HG03558 (cell line): Measurements from ENCODE around the gene ACOT7.
"Not testable (repeated sequence)": the region's sequence is repeated elsewhere in the genome, so short reads cannot be mapped to it uniquely, and the experiment has no call there.

Source experiments
- ATAC-seq: cut with Tn5 transposase; IDR thresholded peaks from one replicate; pipeline ENCODE4 v1.9.1; 2021; ENCODE audit warnings: moderate number of reproducible peaks; ENCODE audit not compliant: unreplicated experiment; ENCODE audit errors: extremely low read depth

Gene ACOT7

DNA sequence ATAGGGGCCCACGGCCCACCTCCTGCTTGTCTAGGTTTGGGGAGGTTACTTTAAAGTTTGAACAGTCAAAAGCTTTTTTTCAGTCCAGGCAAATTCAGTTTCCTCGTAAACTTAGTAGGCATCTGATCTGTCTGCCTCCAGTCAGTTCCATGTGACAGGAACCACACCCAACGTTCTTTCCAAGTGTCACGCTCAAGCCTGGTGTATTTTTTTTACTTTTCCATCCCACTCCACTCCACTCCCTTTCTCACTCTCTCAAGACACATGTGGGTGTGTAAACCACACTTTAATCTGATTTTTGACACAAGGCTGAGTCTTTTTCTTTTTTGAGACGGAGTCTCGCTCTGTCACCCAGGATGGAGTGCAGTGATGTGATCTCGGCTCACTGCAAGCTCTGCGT is 72.4 kb downstream of the ACOT7 start:
- ATAC-seq: no peak

DNA sequence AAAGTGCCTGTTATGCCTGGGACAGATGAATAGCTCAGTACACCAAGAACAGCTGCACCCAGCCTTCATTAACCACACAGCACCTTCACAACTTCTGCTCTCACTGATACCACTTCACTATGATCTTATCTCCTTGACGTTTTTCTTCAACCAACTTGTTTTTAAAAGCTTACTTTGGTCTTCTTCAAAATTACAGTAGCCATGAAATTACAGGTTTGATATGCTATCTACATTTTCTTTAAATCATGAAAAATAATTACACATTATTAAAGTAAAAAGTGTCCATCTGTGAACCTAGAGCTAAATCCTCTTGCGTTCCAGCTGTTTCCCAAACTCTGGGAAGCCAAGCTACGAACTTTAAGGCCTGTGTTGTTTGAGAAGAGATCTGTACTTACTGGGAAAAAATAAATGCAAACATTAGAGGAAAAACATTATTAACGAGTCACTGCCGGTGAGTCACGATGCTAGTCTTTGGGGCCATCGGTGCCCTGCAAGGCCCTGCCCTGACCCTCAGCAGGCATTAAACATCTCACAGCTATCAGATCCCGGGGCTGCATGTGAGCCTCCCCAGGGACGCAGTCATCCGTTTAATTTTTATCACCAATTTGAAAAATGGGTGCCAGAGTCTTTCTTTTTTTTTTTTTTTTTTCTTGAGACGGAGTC is 76.3 kb downstream of the ACOT7 start:
- ATAC-seq: no peak

DNA sequence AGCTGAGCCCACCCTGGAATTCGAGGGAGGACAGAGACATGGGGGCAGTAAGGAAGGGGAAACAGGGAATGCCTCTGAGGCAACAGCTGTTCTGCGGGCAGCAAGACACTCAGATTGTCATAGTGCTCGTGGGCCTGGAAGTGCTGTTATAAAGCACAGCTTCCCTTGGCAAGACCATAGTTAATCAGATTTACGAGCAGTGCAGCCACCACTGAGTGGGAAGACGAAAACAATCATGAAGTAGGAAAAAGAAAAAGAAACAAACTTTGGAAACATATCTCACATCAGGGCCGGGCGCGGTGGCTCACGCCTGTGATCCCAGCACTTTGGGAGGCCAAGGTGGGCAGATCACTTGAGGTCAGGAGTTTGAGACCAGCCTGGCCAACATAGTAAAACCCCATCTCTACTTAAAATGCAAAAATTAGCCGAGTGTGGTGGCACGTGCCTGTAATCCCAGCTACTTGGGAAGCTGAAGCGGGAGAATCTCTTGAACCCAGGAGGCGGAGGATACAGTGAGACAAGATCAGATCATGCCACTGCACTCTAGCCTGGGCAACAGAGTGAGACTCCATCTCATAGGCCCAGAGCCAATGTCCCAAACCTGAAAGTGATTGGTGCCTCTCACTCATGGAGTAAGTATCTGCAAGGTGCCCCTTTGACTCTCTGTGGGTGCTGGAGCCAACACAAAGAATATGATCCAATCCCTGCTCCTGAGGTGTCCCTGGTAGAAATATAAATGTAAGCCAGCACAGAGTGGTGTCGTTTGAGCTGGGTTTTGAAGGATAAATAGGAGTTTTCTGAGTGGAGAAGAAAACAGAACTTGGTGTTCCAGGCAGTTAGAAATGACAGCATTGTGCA is 77.1 kb downstream of the ACOT7 start:
- no peak for ATAC-seq

DNA sequence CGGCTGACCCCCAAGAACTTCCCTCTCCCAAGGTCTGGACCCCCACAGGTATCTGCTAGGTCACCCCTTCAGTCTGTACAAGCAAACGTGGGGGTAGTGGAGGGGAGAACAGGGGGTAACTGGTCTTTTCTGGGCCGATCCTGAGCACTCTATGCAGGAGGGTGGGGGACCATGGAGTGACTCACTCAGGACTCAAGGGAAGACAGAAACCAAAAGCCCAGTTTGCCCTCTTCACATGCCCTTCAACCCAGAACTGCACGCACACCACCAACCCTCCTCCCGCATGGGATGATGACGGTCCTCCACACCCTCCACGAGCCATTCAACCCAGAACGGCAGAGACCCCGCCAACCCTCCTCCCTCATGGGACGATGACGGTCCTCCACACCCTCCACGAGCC is 79.1 kb downstream of the ACOT7 start:
- ATAC-seq: no peak

DNA sequence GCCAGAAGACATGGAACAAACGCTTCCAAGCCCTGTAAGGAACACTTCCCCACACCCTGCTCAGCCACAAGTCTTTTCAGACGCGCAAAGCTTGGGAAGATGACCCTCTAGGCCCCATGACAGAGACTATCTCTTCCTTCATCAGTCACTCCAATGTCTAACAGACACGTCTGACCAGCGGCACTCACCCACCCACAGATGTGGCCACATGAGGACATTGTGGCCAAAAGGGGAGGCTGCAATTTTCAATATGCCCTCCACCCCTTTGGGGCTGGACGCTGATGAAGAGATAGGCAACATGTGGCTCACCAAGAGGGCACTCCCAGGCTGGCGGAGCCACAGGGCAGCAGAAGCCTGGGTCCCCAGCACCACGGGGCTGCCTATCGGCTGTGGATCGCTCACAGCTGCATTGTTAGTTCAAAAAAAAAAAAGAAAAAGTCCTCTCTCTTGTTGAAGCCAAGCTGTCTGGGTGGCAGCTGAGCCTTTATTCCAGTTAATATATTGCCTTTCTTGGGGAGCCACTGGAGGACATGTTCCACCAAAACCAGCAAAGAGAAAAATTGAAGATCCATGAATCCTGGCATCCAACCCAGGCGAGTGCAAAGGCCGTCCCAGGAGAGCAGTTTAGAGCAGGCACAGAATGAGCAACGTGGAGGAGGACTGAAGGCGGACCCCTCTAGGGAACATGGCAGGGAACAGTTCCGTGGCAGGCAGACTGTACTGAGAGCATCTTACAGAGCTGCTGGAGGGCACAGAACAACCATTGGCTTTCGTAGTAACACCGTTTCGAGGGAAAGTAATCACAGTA is 80.0 kb downstream of the ACOT7 start:
- no peak for ATAC-seq

DNA sequence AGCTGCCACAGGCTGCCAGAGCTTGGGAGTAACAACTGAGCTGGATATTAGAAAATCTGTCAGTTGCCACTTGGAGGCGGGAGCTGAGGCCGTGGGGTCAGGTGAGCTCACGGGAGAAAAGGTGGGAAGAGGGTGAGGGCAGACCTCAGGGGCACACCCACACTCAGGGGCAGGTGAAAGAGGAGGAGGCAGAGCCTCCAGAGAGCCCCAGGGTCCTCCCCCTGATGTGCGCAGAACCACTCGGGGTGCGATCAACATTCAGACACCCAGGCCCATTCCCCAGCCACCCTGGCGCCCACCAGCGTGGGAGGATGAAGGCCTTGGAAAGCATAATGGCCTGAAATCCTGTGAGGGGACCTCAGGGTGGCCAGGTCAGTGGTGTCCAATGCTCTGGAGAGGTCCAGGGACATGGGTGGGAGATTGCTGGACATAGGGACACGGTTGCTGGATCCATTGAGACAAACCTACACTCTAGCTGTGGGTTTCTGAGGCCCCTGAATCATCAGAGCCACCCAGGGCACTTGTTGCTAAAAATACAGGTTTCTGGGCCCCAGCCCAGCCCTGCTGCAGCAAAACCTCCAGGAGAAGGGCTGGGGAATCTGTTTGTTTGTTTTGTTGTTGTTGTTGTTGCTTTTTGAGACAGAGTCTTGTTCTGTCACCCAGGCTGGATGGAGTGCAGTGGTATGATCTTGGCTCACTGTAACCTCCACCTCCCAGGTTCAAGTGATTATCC is 83.3 kb downstream of the ACOT7 start:
- no peak for ATAC-seq

DNA sequence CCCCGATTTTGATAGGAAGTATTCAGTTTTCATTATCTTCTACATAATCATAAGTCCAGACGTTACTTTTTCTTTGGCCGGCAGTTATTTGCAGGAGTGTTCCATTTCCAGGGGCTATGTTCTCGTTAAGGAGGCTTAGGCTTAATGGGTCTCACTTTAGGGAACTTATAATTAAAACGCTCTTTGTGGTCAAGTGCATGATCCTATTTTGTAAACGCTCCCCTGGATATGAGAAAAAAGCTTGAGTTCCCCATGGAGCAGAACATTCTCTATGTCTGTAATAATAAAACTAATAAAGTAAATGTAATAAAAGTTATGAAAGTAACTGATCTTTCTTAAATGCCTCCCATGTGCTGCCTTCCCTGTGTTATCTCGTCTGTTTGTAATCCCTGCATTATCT is 84.0 kb downstream of the ACOT7 start:
- no peak for ATAC-seq

DNA sequence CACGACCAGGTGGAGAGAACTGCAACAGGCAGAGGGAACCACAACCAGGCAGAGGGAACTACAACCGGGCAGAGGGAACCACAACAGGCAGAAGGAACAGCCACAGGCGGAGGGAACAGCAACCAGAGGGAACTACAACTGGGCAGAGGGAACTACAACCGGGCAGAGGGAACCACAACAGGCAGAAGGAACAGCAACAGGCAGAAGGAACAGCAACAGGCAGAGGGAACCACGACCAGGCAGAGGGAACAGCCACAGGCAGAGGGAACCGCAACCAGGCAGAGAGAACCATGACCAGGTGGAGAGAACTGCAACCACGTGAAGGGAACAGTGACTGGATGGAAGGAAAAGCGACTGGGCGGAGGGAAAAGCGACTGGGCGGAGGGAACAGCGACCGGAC is 85.1 kb downstream of the ACOT7 start:
- ATAC-seq: no peak

DNA sequence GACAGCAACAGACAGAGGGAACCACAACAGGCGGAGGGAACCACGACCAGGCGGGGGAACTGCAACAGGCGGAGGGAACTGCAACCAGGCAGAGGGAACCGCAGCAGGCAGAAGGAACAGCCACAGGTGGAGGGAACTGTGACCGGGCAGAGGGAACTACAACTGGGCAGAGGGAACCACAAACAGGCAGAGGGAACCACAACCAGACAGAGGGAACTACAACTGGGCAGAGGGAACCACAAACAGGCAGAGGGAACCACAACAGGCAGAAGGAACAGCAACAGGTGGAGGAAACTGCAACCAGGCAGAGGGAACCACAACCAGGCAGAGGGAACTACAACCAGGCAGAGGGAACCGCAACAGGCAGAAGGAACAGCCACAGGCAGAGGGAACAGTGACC is 85.9 kb downstream of the ACOT7 start:
- not testable (repeated sequence) for ATAC-seq

DNA sequence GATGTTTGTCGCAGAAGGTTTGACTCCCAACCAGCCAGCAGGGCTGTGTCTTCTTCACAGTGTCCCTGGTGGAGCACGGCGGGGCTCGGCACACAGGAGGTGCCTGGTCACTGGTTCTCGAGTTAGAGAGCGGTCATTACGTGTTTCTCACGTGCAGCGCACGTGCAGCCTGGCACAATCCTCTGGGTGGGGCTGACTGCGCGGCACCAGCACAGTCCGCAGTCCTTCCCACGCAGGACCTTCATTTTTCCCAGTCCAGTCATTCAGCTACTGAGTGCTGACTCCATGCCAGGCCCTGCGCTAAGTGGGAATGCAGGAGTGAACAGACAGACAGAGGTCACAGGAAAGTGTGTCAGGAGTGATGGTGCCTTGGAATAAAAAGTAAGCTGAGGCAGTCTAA is 86.5 kb downstream of the ACOT7 start:
- ATAC-seq: no peak

DNA sequence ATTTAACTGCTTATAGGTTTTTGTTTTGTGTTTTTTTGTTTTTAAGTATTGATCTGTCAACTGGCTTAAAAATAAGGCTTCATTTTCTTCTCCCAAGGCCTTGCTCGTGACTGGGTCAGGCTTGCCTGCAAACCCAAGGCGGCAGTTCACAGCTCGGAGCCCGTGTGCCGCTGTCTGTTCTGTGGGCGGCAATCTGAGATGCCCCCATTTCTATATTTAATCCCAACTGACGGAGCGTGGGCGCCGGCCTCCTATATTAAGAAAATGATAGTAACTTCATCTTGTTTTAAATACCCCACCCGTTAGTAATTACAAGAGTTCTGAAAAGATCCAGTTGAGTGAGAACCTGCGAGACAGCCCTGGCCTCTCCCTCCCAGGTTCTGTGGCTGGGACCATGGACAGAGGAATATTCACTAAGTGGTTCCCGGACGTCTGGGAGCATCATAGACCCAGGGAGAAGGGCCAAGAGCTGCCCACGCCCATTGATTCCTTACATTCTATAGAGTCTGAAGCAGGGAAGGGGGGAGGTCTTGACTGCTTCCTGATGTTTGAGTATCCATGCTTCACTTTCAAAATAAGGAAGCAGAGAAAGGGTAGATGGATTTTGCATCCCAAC is 90.1 kb downstream of the ACOT7 start:
- no peak for ATAC-seq

DNA sequence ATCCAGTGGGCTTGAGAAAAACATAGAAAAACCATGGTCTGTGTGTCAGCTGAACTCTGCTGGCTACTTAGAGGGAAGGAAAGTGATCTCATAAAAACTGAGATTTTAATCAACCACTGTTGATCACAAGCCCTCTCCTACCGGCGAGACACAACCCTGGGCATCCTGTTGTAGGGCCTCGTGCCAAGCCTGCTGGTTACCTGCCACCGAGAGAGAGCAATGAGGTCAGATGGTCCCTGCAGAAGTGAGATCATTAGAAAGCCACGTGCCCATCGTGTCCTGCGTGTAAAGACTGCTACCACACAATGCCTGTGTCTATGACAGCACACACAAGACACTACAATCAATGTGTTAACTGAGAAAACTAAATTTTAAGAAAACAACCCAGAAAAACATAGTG is 91.0 kb downstream of the ACOT7 start:
- ATAC-seq: no peak

DNA sequence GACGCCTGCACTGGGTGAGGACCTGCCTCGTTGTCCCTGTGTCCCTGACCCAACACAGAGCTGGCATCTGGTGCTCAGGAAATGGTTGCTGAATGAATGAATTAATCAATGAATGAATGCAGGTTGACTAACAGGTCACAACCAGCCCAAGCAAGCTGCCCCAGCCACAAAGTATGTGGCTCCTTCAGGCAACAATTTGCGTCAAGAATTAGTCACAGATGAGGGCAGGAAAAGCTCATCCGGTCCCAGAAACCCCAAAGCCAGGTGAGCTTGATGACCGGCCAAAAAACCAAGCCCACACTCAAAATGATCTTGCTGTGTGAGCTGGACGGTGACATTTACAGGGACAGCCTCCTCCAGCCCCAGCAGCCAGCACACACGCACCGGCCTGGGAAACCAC is 92.0 kb downstream of the ACOT7 start:
- ATAC-seq: no peak

DNA sequence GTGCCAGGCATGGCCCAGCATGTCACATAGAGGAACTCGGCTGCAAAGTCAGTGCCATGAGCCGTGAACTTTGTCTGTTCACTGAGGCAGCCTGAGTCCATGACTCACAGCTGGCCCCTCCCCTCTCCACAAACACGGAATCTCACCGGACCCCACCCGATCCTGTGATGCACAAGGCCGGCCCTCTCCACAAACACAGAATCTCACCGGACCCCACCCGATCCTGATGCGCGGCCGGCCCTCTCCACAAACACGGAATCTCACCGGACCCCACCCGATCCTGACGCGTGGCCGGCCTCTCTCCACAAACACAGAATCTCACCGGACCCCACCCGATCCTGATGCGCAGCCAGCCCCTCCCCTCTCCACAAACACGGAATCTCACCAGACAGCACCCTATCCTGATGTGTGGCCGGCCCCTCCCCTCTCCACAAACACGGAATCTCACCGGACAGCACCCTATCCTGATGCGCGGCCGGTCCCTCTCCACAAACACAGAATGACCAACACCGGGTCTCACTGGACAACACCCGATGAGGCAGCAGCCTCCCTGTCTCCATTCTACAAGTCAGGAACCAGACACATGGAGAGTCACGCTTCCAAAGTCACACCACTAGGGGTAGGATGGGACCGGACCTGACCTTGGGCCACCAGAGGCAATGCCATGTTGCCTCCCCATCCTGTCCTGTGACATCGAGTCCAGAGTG is 93.1 kb downstream of the ACOT7 start:
- no peak for ATAC-seq

DNA sequence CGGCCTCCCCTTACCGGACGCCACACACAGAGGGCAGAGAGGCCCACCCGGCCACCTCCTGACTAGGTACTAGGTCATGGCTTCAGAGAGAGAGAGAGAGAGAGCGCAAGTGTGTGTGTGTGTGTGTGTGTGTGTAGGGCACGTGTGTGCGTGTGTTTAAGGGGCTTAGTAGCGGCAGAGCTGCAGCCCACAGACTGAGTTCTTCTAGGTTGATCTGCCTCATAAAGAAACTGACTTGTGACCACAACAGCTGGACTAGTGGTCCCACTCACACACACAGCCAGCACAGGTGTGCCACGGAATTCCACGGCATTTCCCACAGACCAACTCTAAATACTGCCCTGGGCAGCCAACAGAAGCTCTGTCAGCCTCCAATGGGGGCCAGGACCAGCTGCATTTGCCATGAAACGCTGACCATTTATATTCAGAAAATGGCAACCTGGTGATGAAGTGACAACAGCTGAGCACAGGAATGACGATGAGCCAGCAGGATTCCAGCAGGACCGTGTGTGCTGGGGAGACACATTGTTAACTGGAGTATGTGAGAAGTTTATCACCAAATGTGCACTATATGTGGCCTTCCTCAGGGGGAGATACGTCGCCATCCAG is 93.9 kb downstream of the ACOT7 start:
- ATAC-seq: no peak

DNA sequence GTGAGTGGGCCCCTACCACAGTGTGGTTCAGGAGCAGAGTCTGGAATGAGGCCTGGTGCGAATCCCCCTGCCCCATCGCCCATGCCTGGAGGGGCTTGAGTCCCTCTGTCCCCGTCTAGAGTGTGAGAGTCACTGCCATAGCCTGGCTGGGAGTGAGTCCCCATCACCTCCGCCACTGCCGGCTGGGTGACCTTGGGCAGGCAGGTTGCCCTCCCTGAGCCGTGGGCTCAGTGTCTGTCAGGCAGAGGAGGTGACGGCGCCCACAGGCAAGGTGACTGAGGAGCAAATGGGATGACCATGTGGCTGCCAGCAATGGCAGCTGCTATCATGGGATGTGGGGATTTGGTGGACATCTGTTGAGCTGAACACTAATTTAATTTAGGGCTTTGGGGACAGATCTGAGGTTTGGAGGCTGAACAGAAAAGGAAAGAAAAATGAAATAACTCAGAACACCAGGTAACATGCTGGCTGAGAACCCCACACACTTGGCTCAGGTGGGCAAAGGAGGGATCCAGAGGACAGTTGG is 94.6 kb downstream of the ACOT7 start:
- no peak for ATAC-seq

DNA sequence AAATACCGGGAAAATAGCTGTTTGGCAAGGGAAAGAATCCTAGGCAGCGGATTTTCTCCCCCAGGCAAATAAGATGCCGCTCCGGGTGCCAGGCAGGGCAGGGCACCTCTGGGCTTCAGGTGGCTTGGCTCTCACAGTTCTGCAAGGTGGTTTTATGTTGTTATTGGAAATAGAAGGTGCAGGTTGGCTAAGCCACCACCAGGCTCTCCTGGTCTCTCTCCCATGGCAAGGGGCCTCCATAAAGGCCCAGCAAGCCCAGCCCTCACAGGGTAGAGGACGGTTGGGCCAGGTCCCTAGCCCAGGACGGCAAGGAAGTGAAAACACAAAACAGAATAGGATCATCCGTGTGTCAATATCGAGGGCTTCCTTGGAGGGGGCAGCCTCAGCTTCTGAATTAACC is 95.0 kb downstream of the ACOT7 start:
- ATAC-seq: no peak

DNA sequence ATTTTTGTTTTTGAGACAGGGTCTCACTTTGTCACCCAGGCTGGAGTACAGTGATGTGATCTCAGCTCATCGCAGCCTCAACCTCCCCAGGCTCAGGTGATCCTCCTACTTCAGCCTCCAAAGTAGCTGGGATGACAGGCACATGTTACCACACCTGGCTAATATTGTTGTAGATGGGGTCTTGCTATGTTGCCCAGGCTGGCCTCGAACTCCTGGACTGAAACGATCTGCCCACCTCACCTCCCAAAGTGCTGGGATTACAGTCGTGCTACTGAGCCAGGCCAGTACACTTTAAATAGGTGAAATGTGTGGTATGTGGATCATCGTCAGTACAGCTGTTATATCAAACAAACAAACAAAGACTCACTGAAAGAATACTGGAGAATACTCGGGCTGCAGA is 97.7 kb downstream of the ACOT7 start:
- ATAC-seq: no peak
